AG04450 (cell line): ENCODE data around the gene ATG7. TPM values are rescaled to one million over a fixed set of nuclear protein-coding genes. Genes with fewer than 3 reads are reported as not detected.
A peak's percentile ranks its signal among the peaks of the same experiment; 100 is the strongest.

Experiments used
- CTCF ChIA-PET: fragments of 300-600, 350-600 bp; formaldehyde crosslinking; extraction: SDS; loops from one replicate; lab custom pipeline; 2022; ENCODE audit warnings: antibody characterized with exemption, inconsistent platforms; lab: Charles Lee
- POLR2A ChIA-PET: fragments of 350-600 bp; formaldehyde crosslinking; extraction: SDS; loops from one replicate; lab custom pipeline; 2021; ENCODE audit warnings: antibody characterized with exemption, inconsistent platforms; lab: Yijun Ruan, JAX
- DNase-seq: peaks from one replicate; pipeline ENCODE4 v3.0.0-alpha.2; 2011; ENCODE audit warnings: low read depth, low spot score
- H3K27ac ChIP-seq: one replicate; pipeline ENCODE4 v1.5.1; 2012; ENCODE audit warnings: low read depth, low read length, control low read depth
- H3K27me3 ChIP-seq: one replicate; pipeline ENCODE4 v1.6.0; 2012; ENCODE audit warnings: low read length; ENCODE audit not compliant: control insufficient read depth, insufficient read depth
- H3K4me3 ChIP-seq: 2 replicates; pipeline ENCODE4 v1.5.1; 2011; ENCODE audit warnings: mild to moderate bottlenecking, low read depth, low read length, control low read depth
- H3K9me3 ChIP-seq: 2 replicates; pipeline ENCODE4 v1.5.1; 2012; ENCODE audit warnings: low read length; ENCODE audit not compliant: control insufficient read depth, insufficient read depth
- polyA plus RNA-seq: library from polyadenylated mRNA; depleted of rRNA; stranded (reverse); fragments of >200 nt; gene quantifications from 2 replicates; pipeline ENCODE4 v1.2.3, GENCODE V29; 2011
- TF ChIP-seq, protein P1 (sequence below): IDR thresholded peaks from 2 replicates; pipeline ENCODE4 v1.5.1; 2011; ENCODE audit warnings: low read depth, low read length, control low read depth, inconsistent platforms

ATG7 gene
- polyA plus RNA-seq, 1 experiment, result 51.7 TPM

DNA sequence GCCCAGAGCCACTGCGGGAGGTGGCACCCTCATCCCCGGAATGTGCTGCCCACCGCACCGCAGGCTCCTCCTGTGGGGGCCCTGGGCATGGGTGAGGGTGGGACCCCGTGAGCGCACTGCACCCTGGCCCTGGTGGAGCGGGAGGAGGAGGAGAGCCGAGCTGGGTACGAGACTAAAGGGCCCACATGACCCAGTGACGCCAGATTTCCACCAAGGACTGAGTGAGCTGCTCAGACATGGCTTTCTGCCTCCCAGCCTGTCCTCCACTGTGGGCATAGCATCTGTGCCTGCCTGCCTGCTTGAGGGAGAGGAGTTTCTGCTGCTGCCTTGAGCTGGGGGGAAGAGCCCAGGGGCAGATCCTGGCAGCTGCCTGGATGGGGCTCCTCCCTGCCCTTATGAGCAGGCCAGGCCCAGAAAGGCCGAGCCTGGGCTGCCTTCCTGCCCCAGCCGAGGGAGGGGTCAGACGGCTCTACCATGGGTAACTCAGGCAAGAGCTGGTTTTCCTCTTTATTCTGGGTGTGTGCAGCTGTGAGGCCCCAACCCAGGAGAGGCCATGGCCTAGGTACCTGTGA is 283.1 kb downstream of the ATG7 start:
- no peaks in the 10 kb centered on the region for H3K27me3 ChIP-seq
- no peak overlapping the region for H3K4me3 ChIP-seq
- H3K9me3 ChIP-seq, result no peaks in the 10 kb centered on the region; the same call in 1 of the 2 replicates
- no peak for DNase-seq
- ChIA-PET POLR2A (no interaction called here), CTCF (interaction anchor here (2.2 kb wide), 1 partner anchor 176 kb away, joined by 7 read pairs; no protein-coding TSS in a partner anchor)
- TF ChIP-seq, protein P1, sequence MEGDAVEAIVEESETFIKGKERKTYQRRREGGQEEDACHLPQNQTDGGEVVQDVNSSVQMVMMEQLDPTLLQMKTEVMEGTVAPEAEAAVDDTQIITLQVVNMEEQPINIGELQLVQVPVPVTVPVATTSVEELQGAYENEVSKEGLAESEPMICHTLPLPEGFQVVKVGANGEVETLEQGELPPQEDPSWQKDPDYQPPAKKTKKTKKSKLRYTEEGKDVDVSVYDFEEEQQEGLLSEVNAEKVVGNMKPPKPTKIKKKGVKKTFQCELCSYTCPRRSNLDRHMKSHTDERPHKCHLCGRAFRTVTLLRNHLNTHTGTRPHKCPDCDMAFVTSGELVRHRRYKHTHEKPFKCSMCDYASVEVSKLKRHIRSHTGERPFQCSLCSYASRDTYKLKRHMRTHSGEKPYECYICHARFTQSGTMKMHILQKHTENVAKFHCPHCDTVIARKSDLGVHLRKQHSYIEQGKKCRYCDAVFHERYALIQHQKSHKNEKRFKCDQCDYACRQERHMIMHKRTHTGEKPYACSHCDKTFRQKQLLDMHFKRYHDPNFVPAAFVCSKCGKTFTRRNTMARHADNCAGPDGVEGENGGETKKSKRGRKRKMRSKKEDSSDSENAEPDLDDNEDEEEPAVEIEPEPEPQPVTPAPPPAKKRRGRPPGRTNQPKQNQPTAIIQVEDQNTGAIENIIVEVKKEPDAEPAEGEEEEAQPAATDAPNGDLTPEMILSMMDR, result no peak
- no peak overlapping the region for H3K27ac ChIP-seq

DNA sequence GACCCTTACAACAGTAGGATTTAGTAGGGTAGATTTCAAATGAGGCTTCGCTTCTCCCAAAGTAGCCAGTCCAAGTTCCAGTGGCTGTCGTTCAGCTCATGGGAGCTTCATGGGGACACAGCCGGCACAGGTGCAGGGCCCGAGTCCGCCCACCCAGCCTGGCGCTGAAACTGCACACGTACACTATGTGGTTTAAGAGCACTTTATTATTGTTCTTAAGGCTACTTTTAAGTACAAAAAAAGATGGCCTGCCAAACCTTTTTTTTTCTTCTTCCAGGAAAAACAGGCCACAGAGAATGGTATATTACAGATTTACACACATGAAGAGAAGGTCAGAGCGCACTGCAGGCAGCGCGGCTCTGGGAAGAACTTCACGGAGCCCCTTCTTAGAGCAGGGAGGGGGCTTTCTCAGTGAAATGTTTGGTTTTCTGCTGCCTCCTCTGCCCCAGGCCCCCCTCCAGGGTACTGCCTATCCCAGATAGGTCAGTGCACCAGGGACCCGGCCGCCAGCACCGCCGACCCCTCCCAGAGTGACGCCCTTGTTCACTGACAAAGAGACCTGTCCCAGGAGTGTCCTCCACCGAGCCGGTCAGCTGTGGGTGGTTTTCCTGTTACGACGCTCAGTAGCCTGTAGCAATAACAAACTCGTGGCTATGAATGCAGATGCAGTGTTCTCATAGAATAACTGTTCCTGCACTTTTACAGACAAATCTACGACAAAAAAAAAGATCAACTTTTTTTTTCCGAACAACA is 283.9 kb downstream of the ATG7 start:
- peak overlapping the region; percentile 31 for H3K27ac ChIP-seq
- CTCF ChIA-PET, result interaction anchor here (1.3 to 2.2 kb wide), 4 partner anchors 23 to 177 kb away, joined by 4 to 10 read pairs (median 6); no protein-coding TSS in a partner anchor
- no peak for DNase-seq
- no peaks in the 10 kb centered on the region; the same call in 1 of the 2 replicates for H3K9me3 ChIP-seq
- POLR2A ChIA-PET, result no interaction called here
- H3K27me3 ChIP-seq, result no peaks in the 10 kb centered on the region
- H3K4me3 ChIP-seq, result no peak overlapping the region
- TF ChIP-seq, protein P1, result no peak

DNA sequence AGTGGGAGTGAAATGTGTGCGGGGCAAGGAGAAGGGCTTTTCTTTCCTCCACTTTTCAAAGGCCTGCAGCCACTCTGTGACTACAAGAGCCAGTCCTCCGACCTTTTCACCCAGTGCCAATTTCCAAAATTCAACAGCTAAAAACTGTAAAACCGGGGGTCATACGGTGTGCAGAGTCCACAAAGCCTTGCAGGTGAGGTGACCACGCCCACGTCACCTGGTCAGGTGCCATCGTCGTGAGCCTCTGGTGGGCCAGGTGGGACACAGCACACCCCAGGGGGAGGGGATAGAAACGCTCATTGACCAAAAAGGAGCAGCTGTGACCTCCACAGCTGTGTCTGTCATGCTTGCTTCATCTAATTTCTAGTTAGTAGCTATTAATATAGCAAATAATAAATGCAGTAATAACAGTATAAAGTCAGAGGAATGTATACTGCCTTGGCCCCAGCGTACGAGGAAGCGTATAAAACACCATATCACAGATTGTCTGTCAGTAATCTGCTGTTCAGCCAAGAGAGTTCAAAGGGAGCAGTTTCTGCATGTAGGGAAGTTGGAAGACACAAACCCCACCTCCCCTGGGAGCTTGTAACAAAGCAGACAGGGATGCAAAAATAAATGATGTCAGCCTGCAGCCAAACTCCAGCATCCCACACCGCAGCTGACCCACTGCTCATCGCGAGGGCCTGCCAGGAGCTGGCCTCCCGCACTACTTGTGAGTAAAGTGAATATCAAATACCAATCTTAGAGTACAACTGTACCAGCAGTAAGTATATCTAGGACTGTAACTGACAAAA is 284.9 kb downstream of the ATG7 start:
- peak; percentile 61 for DNase-seq
- H3K4me3 ChIP-seq, result no peak overlapping the region
- CTCF ChIA-PET, result interaction anchor here (0.8 to 1.6 kb wide), 5 partner anchors 24 to 178 kb away, joined by 3 to 11 read pairs (median 6); no protein-coding TSS in a partner anchor
- POLR2A ChIA-PET, result interaction anchor here (0.6 to 1.7 kb wide), 8 partner anchors 11 to 271 kb away, joined by 3 to 11 read pairs (median 4); no protein-coding TSS in a partner anchor
- no peaks in the 10 kb centered on the region for H3K27me3 ChIP-seq
- H3K9me3 ChIP-seq, result no peaks in the 10 kb centered on the region; the same call in 1 of the 2 replicates
- TF ChIP-seq, protein P1, result no peak
- H3K27ac ChIP-seq, result peak overlapping the region; percentile 55

DNA sequence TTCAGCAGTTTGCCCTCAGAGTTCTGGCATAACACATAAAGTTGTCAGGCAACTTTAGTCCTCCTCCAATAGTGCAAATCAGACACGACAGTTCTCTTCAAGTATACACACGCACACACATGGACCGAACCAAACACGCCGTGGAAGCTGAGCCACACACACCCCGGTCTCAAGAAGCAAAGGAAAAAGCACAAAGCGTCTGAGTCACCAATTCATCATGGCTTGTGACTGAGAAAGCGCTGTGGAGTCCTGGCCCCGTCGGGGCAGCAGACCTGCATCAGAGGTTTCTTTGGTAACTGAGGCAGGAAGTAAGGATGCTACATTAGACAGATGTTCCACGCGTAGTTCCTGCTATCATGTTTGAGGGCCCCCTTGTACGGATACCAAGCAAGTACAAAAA is 285.8 kb downstream of the ATG7 start:
- no peak for DNase-seq
- CTCF ChIA-PET, result interaction anchor here (0.6 to 1.6 kb wide), 4 partner anchors 78 to 93 kb away, joined by 3 to 10 read pairs (median 7); no protein-coding TSS in a partner anchor
- Histone ChIP-seq H3K27ac (peak overlapping the region; percentile 78), H3K27me3 (no peaks in the 10 kb centered on the region), H3K9me3 (no peaks in the 10 kb centered on the region; the same call in 1 of the 2 replicates), H3K4me3 (no peak overlapping the region)
- TF ChIP-seq, protein P1, result no peak
- POLR2A ChIA-PET, result interaction anchor here (0.6 to 1.7 kb wide), 9 partner anchors 10 to 94 kb away, joined by 3 to 11 read pairs (median 4); no protein-coding TSS in a partner anchor
